WTC11 (cell line): ENCODE measurements around the gene KRT23. TPM values are rescaled to one million over a fixed set of nuclear protein-coding genes. Genes with fewer than 3 reads are reported as not detected.

Experiments
- ATAC-seq: fragments of 200-7000 bp; cut with Tn5 transposase; 2 replicates; pipeline ENCODE4 v1.10.0; 2021; ENCODE audit warnings: mild to moderate bottlenecking, moderate library complexity
- CTCF ChIA-PET: fragments of 300-600 bp; sonication (Branson Sonifier 250); formaldehyde crosslinking; loops from one replicate; lab custom pipeline; 2021; ENCODE audit warnings: antibody characterized with exemption; lab: Charles Lee
- POLR2A ChIA-PET: fragments of 350-600 bp; sonication (Branson Sonifier 250); formaldehyde crosslinking; loops from one replicate; lab custom pipeline; 2021; ENCODE audit warnings: antibody characterized with exemption; lab: Charles Lee
- DNase-seq: peaks from one replicate; pipeline ENCODE4 v3.0.0; 2021; ENCODE audit warnings: low spot score
- H3K27ac Mint-ChIP-seq: 2 replicates; pipeline ENCODE4 v1.8.0; 2021; ENCODE audit warnings: mixed read lengths
- H3K27me3 Mint-ChIP-seq: 2 replicates; pipeline ENCODE4 v1.8.0; 2021; ENCODE audit warnings: low read depth, mild to moderate bottlenecking, moderate library complexity, mixed read lengths
- H3K36me3 Mint-ChIP-seq: 2 replicates; pipeline ENCODE4 v1.8.0; 2021; ENCODE audit warnings: mixed read lengths
- H3K4me1 Mint-ChIP-seq: 2 replicates; pipeline ENCODE4 v1.8.0; 2022; ENCODE audit warnings: mixed read lengths
- H3K4me3 Mint-ChIP-seq: 2 replicates; pipeline ENCODE4 v1.8.0; 2021; ENCODE audit warnings: mild to moderate bottlenecking, moderate library complexity, mixed read lengths
- H3K9me3 Mint-ChIP-seq: 2 replicates; pipeline ENCODE4 v1.8.0; 2021; ENCODE audit warnings: mixed read lengths
- ATF1 ChIP-seq: sonication (generic); formaldehyde crosslinking; IDR thresholded peaks from 2 replicates; pipeline ENCODE4 v1.8.1; 2023; ENCODE audit warnings: mild to moderate bottlenecking, moderate library complexity, missing genetic modification reagents
- ATF3 ChIP-seq: sonication (generic); formaldehyde crosslinking; conservative IDR thresholded peaks from 2 replicates; pipeline ENCODE4 v1.8.1; 2022; ENCODE audit warnings: mild to moderate bottlenecking, missing genetic modification reagents
- CBFB ChIP-seq: sonication (generic); formaldehyde crosslinking; IDR thresholded peaks from 2 replicates; pipeline ENCODE4 v1.8.1; 2022; ENCODE audit warnings: mild to moderate bottlenecking, low read depth, missing genetic modification reagents
- E2F5 ChIP-seq: sonication (generic); formaldehyde crosslinking; IDR thresholded peaks from 2 replicates; pipeline ENCODE4 v1.8.1; 2022; ENCODE audit warnings: mild to moderate bottlenecking, moderate library complexity, missing genetic modification reagents
- EMX1 ChIP-seq: fragments of 250-450 bp; sonication (Bioruptor Pico); IDR thresholded peaks from 2 replicates; pipeline ENCODE4 v1.8.0; 2021; ENCODE audit warnings: mild to moderate bottlenecking
- ESRRA ChIP-seq: sonication (generic); formaldehyde crosslinking; IDR thresholded peaks from 2 replicates; pipeline ENCODE4 v1.8.1; 2022; ENCODE audit warnings: mild to moderate bottlenecking, missing genetic modification reagents, borderline replicate concordance
- FOXJ3 ChIP-seq: sonication (generic); formaldehyde crosslinking; IDR thresholded peaks from 2 replicates; pipeline ENCODE4 v1.9.0; 2021; ENCODE audit warnings: missing genetic modification reagents, mild to moderate bottlenecking, borderline replicate concordance
- HMGA2 ChIP-seq: fragments of 250-450 bp; sonication (Bioruptor Pico); IDR thresholded peaks from 2 replicates; pipeline ENCODE4 v1.4.0; 2021; ENCODE audit warnings: mild to moderate bottlenecking, moderate library complexity
- JAZF1 ChIP-seq: fragments of 250-450 bp; sonication (Bioruptor Pico); IDR thresholded peaks from 2 replicates; pipeline ENCODE4 v1.9.0; 2021; ENCODE audit warnings: moderate library complexity, mild to moderate bottlenecking, inconsistent platforms
- MYBL2 ChIP-seq: sonication (generic); formaldehyde crosslinking; IDR thresholded peaks from 2 replicates; pipeline ENCODE4 v1.8.1; 2023; ENCODE audit warnings: mild to moderate bottlenecking, moderate library complexity, missing genetic modification reagents
- NFYB ChIP-seq: sonication (generic); formaldehyde crosslinking; conservative IDR thresholded peaks from 2 replicates; pipeline ENCODE4 v1.8.0; 2022; ENCODE audit warnings: low read depth, missing genetic modification reagents
- OVOL2 ChIP-seq: fragments of 250-450 bp; sonication (Bioruptor Pico); IDR thresholded peaks from 2 replicates; pipeline ENCODE4 v1.9.0; 2021; ENCODE audit warnings: mild to moderate bottlenecking, borderline replicate concordance
- RELA ChIP-seq: sonication (generic); formaldehyde crosslinking; IDR thresholded peaks from 2 replicates; pipeline ENCODE4 v1.8.1; 2022; ENCODE audit warnings: missing genetic modification reagents, mild to moderate bottlenecking, borderline replicate concordance
- STAT6 ChIP-seq: sonication (generic); formaldehyde crosslinking; conservative IDR thresholded peaks from 2 replicates; pipeline ENCODE4 v1.8.1; 2023; ENCODE audit warnings: mild to moderate bottlenecking, low read depth, missing genetic modification reagents, moderate library complexity
- TEAD1 ChIP-seq: sonication (generic); formaldehyde crosslinking; IDR thresholded peaks from 2 replicates; pipeline ENCODE4 v1.8.0; 2022; ENCODE audit warnings: mild to moderate bottlenecking, missing genetic modification reagents
- TEAD4 ChIP-seq: sonication (generic); formaldehyde crosslinking; IDR thresholded peaks from 2 replicates; pipeline ENCODE4 v1.8.0; 2022; ENCODE audit warnings: mild to moderate bottlenecking, missing genetic modification reagents
- USF2 ChIP-seq: sonication (generic); formaldehyde crosslinking; IDR thresholded peaks from 2 replicates; pipeline ENCODE4 v1.8.1; 2023; ENCODE audit warnings: mild to moderate bottlenecking, missing genetic modification reagents, moderate library complexity
- ZBTB43 ChIP-seq: sonication (generic); formaldehyde crosslinking; IDR thresholded peaks from 2 replicates; pipeline ENCODE4 v1.8.1; 2023; ENCODE audit warnings: mild to moderate bottlenecking, missing genetic modification reagents
- ZNF138 ChIP-seq: sonication (generic); formaldehyde crosslinking; conservative IDR thresholded peaks from 2 replicates; pipeline ENCODE4 v1.8.1; 2022; ENCODE audit warnings: mild to moderate bottlenecking, moderate library complexity, missing genetic modification reagents
- ZNF219 ChIP-seq: sonication (generic); formaldehyde crosslinking; IDR thresholded peaks from 2 replicates; pipeline ENCODE4 v1.8.0; 2023; ENCODE audit warnings: missing genetic modification reagents, mild to moderate bottlenecking, borderline replicate concordance
- ZNF232 ChIP-seq: sonication (generic); formaldehyde crosslinking; IDR thresholded peaks from 2 replicates; pipeline ENCODE4 v1.8.0; 2022; ENCODE audit warnings: mild to moderate bottlenecking, missing genetic modification reagents
- ZNF263 ChIP-seq: sonication (generic); formaldehyde crosslinking; IDR thresholded peaks from 2 replicates; pipeline ENCODE4 v1.8.1; 2022; ENCODE audit warnings: low read depth, mild to moderate bottlenecking, moderate library complexity, missing genetic modification reagents
- ZNF512 ChIP-seq: sonication (generic); formaldehyde crosslinking; IDR thresholded peaks from 2 replicates; pipeline ENCODE4 v1.8.1; 2022; ENCODE audit warnings: missing genetic modification reagents, borderline replicate concordance
- ZNF671 ChIP-seq: fragments of 250-450 bp; sonication (Bioruptor Pico); IDR thresholded peaks from 2 replicates; pipeline ENCODE4 v1.8.0; 2021; ENCODE audit warnings: mild to moderate bottlenecking
- ZSCAN18 ChIP-seq: fragments of 250-450 bp; sonication (Bioruptor Pico); IDR thresholded peaks from 2 replicates; pipeline ENCODE4 v2.1.2; 2022; ENCODE audit warnings: mild to moderate bottlenecking, moderate library complexity
- total RNA-seq: library from RNA; stranded (reverse); gene quantifications from 3 replicates; pipeline ENCODE4 v1.2.3, GENCODE V29; 2021

The KRT23 gene
- total RNA-seq, 1 experiment from 2014 or later = not detected

GRCh38 chr17:40914075-40914855, 23.2 kb downstream of the KRT23 start (continued):
- TF ChIP-seq USF2 = no peak
- no peak for TF ChIP-seq ZNF138 (CRISPR knock-in tag)

- peaks cover 4% of the 10 kb centered on the region; the same call in 1 of the 2 replicates for H3K4me1 Mint-ChIP-seq
- ATAC-seq (no peak), DNase-seq (no peak)
- ChIA-PET CTCF (interaction anchor here (0.6 to 1.6 kb wide), 2 partner anchors 49 to 750 kb away, joined by 3 to 4 read pairs; no protein-coding TSS in a partner anchor), POLR2A (no interaction called here)
- no peak overlapping the region for H3K4me3 Mint-ChIP-seq
- no peak overlapping the region for H3K27ac Mint-ChIP-seq
- H3K27me3 Mint-ChIP-seq = 0 out of 2 replicates have a peak, but pooled peaks cover 2% of the 10 kb centered on the region
- H3K9me3 Mint-ChIP-seq = no peaks in the 10 kb centered on the region
- no peak for TF ChIP-seq OVOL2
- TF ChIP-seq ATF1 = no peak
- no peak for TF ChIP-seq ZNF219 (CRISPR knock-in tag)
- no peak for TF ChIP-seq JAZF1 (CRISPR knock-in tag)
- no peak for TF ChIP-seq RELA
- TF ChIP-seq ZNF232 (CRISPR knock-in tag) = no peak
- TF ChIP-seq HMGA2 (CRISPR knock-in tag) = no peak
- no peak for TF ChIP-seq ZSCAN18 (CRISPR knock-in tag)
- no peak for TF ChIP-seq FOXJ3 (CRISPR knock-in tag)
- no peak for TF ChIP-seq CBFB (CRISPR knock-in tag)
- no peak for TF ChIP-seq TEAD1
- TF ChIP-seq ESRRA (CRISPR knock-in tag) = no peak
- no peak for TF ChIP-seq EMX1 (CRISPR knock-in tag)
- TF ChIP-seq ZNF671 = no peak
- TF ChIP-seq ZBTB43 = no peak
- TF ChIP-seq TEAD4 = no peak
- H3K36me3 Mint-ChIP-seq = no peaks in the 10 kb centered on the region
Observed at GRCh38 chr17:40912486-40913210, 24.8 kb downstream of the KRT23 start.

GRCh38 chr17:40910441-40910841, 27.0 kb downstream of the KRT23 start:
- ChIA-PET CTCF (interaction anchor here (2.4 kb wide), 1 partner anchor 412 kb away, joined by 9 read pairs; no protein-coding TSS in a partner anchor), POLR2A (no interaction called here)
- peaks cover 4% of the 10 kb centered on the region; the same call in 1 of the 2 replicates for H3K4me1 Mint-ChIP-seq
- TF ChIP-seq ATF3 (no peak), ZNF263 (no peak), ZNF512 (no peak), STAT6 (CRISPR knock-in tag) (no peak), NFYB (CRISPR knock-in tag) (no peak), MYBL2 (CRISPR knock-in tag) (no peak), E2F5 (CRISPR knock-in tag) (no peak)

More at GRCh38 chr17:40910441-40910841, 27.0 kb downstream of the KRT23 start:
- ATAC-seq (no peak), DNase-seq (no peak)
- Mint-ChIP-seq H3K9me3 (no peaks in the 10 kb centered on the region), H3K27me3 (0 out of 2 replicates have a peak, but pooled peaks cover 2% of the 10 kb centered on the region), H3K36me3 (no peaks in the 10 kb centered on the region), H3K4me3 (no peak overlapping the region), H3K27ac (no peak overlapping the region)
